GM19463 (cell line): ENCODE data around the gene RAPGEF1.
A peak's percentile ranks its signal among the peaks of the same experiment; 100 is the strongest.
"Not testable (repeated sequence)": the region's sequence is repeated elsewhere in the genome, so short reads cannot be mapped to it uniquely, and the experiment has no call there.

Experiments used
- ATAC-seq: cut with Tn5 transposase; IDR thresholded peaks from one replicate; pipeline ENCODE4 v1.9.1; 2021; ENCODE audit warnings: mild to moderate bottlenecking, moderate library complexity; ENCODE audit not compliant: unreplicated experiment

The RAPGEF1 gene

GRCh38 chr9:131673531-131673930, 66.3 kb downstream of the RAPGEF1 start:
- no peak for ATAC-seq

- ATAC-seq: no peak
Measured at GRCh38 chr9:131673068-131673467, 66.8 kb downstream of the RAPGEF1 start.

DNA sequence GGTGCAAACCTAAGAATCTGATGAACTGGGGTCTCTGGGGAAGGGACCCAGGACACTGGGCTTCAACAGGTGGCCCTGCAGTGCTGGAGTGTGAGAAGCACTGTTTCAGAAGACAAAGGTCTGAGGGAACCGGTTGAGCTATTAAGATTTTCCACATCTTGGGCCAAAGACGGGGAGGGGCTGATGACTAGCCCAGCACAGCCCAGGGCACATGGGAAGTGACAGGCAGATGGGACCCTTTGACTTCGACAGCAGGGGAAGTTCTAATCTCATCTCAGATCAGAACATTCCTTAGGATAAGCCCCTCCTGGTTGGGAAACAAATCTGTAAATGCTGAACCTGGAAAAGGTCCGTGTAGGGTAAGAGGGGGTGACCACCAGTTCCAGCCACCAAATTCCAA, 67.4 kb downstream of the RAPGEF1 start:
- ATAC-seq: no peak

DNA sequence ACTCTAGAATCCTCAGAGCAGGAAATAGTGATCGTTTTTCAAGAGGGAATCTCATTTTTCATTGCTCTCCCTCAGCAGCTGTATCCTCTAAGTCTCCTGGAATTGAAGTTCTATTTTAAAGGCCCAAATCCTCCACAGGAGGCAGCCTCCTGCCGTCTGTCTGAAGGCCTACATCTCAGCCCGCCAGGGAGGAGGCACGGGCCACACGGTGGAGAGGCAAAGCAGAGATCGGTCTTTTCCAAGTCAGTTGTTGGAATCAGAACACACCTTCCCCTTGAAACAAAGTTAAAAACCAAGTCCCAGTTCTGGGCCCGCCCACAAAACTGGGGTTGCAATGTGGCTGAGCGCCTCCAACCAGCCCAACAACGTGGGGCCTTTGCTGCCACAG, 68.7 kb downstream of the RAPGEF1 start:
- no peak for ATAC-seq

DNA sequence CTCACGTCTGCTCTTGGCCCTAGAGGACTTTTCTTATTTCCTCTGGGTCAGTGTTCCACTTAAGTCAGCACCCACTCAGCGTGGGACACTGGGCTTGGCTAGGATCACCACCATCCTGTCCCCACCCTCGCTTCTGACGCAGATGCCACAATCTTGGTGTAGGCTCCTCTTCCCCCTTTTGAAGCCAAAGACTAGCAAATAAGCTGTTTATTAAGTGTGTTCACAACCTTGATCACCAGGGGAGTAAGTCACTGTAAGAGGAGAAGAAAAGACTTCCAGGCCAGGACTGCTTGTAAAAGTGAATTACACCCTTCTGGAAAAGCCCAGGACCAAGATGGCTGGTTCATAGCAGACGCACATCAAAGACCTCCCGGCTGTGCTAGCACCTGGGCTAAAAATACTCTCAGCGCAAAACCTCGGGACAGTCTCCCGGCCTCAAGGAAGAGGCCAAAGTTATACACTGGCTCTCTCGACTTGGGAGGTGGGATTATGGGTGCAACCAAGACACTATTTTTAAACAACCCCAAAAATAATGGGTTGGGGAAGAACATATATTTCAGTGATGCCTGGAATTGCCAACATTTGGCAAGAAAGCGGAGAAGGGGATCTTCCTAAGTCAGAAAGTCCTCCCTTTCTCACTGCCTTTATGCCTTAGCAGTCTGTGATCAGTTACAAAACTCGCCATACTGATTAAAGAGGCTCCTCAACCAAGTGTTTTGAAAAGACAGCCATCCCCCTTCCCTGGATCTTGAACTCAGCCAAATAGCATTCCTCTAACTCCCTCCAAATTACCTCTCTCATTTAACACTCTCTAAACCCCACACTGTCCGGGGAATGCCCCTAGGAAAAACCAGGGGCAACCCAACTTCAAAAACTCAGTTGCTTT, 69.4 kb downstream of the RAPGEF1 start:
- ATAC-seq: no peak

DNA sequence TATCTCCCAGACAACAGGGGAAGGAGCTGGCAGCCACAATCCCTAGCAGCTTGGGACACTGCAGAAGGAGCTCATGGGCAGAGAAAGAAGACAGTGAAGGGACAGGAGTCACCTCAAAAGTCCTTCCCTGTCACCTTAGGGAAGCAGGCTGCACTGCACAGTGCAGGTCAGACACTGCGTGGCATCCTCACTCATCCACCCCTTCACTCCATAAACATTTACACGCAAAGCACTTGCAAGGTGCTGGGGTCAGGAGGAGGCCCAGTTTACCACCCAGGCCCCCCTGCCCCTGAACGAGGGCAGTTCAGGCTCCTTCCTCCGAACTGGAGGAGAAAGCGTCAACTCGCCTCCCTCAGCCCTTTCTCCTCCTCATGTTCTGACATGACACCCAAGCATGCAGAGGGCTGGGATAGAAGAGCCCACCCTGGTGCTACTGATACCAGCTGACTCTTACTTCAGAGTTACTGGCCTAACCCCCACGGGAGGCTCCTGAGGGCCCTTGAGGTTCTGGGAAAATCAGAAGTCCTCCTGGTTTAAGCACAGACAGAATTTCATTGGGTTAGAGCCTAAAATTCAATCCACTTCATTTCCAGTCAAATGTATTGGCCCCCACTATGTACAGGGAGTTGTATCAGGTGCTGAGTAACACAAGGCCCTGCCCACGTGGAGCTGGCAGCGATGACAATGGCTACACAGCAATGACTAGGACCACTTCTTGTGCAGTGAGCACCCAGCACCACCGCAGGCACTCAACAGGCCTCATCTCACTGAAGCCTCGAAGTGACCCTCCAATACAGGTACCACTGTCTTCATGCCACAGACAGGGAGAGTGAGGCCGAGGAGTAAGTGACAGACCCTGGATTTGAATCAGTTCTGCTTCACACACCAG, 70.4 kb downstream of the RAPGEF1 start:
- no peak for ATAC-seq

DNA sequence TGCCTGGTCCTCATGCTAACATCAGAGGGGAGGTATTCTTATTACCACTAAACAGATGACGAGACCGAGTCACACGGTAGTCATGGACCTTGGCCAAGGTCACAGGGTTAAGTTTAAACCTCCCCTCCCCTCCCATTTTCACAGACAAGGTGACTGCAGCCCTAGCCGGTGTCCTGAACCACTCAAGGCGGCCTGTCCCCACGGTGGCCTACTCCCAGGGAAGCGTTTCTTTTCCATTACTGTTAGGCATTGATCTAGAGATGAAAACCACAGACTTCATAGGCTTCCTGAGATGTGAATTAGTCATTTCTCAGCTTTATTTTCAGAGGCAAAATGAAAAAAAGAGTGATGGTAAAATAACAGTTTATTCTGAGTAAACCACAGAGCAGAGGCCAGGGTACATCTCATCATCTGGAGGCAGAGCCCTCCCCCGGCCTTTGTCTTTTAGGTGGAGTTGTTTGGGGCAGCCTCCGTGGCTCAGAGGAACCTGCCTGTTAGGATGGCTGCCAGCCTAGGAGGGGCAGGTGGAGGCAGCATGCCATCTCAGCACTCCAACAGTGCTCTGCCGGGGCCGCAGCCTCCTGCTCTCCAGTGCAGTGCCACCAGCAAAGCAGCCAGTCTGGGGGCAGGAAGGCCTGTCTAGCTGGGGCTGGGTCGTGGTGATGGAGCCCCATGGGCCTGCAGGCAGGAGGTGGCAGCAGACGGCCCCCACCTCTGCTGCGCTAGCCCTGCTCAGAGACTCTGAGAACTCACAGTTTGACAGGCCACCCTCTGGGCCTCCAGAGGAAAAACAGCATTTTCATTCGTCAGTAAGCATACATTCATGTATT, 71.2 kb downstream of the RAPGEF1 start:
- peak; percentile 68 for ATAC-seq

GRCh38 chr9:131668057-131668438, 71.8 kb downstream of the RAPGEF1 start:
- no peak for ATAC-seq

DNA sequence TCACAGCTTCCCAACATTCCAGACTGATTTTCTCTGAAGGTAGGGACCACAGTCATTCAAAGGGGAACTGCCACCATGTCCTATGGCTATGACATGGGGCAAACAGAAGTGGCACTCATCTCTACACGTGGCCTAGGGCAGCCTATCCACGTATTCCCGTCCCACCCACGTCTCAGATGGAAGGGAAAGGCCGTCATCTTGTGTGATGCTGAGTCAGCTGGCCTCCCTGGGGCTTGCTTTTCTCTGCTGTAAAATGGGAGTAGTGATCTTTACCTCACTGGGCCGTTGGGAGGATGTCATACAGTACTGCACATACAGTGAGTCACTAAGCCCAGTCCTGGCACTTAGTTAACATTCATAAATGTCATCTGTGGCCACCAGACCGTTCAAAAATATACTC, 72.3 kb downstream of the RAPGEF1 start:
- no peak for ATAC-seq

- no peak for ATAC-seq
Measured at GRCh38 chr9:131666774-131667173, 73.1 kb downstream of the RAPGEF1 start.

DNA sequence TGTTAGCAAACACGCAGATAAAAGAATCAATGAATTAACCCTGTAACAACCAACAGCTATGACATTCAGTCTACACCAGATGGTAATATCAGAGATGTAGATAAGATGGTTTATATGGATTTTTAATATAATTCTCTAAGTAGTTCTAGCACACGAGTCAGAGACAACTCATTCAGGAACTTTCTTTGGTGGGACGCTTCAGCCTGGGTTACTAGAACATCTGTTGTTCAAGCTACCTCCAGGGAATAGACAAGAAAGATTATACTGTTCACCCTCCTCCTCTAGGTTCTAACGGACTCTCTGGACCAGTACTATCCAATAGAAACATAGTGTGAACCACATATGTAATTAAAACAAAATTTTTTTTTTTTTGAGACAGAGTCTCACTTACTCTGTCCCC, 73.8 kb downstream of the RAPGEF1 start:
- no peak for ATAC-seq

GRCh38 chr9:131663288-131663687, 76.6 kb downstream of the RAPGEF1 start:
- no peak for ATAC-seq

DNA sequence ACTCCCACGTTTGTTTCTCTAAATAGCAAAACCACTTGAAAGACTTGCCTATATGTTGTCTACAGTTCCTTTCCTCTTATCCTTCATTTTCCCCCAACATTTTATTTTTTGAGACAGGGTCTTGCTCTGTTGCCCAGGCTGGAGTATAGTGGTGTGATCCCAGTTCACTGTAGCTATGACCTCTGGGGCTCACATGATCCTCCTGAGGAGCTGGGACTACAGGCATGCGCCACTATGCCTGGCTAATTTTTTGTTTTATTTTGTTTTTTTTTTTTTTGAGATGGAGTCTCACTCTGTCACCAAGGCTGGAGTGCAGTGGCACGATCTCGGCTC, 77.6 kb downstream of the RAPGEF1 start:
- ATAC-seq: not testable (repeated sequence)

GRCh38 chr9:131661568-131662288, 78.1 kb downstream of the RAPGEF1 start:
- ATAC-seq: no peak

GRCh38 chr9:131660466-131661405, 79.1 kb downstream of the RAPGEF1 start:
- no peak for ATAC-seq

GRCh38 chr9:131658377-131659129, 81.3 kb downstream of the RAPGEF1 start:
- ATAC-seq: no peak

GRCh38 chr9:131657940-131658339, 81.9 kb downstream of the RAPGEF1 start:
- no peak for ATAC-seq

GRCh38 chr9:131657456-131657855, 82.4 kb downstream of the RAPGEF1 start:
- ATAC-seq: no peak

DNA sequence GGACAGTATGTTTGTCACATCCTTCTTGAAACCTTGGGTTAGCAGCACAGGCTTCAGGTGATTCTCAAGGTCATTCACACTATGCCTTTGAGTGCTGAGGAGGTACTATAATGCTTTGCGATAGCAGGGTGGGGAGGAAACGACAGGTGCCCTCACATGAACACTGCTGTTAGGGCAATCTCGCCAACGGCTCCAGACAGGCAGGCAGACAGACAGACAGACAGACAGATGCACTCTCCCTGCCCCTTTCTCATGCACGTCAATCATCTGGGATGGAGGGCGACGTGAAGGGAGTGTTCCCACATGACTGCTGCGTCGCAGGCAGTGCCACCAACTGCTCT, 82.9 kb downstream of the RAPGEF1 start:
- ATAC-seq: no peak
